Astrocyte of the cerebellum (primary cell): ENCODE data around the gene PTPRZ1.

Source experiments
- DNase-seq: peaks from one replicate; pipeline ENCODE4 v3.0.0-alpha.2; 2011; ENCODE audit warnings: low read depth
- H3K4me3 ChIP-seq: 2 replicates; pipeline ENCODE4 v1.5.1; 2011; ENCODE audit warnings: mild to moderate bottlenecking, low read depth, low read length, moderate library complexity
- CTCF ChIP-seq: IDR thresholded peaks from 2 replicates; pipeline ENCODE4 v1.5.1; 2012; ENCODE audit warnings: low read length, low read depth, moderate library complexity, mild to moderate bottlenecking; ENCODE audit errors: missing control alignments
- in situ Hi-C: cut with HindIII; loops from 2 replicates; pipeline ENCODE4 v1.10.0; 2017; ENCODE audit warnings: low sequenced_read_pairs

The PTPRZ1 gene

GRCh38 chr7:121847041-121847440 is 25.9 kb upstream of the PTPRZ1 start:
- DNase-seq: no peak
- in situ Hi-C loops: no loop called here
- TF ChIP-seq CTCF: no peak

GRCh38 chr7:121853307-121853706 is 19.7 kb upstream of the PTPRZ1 start:
- DNase-seq: no peak
- no peak overlapping the region for H3K4me3 ChIP-seq
- no peak for TF ChIP-seq CTCF
- in situ Hi-C loops: no loop called here

More at GRCh38 chr7:121847041-121847440, 25.9 kb upstream of the PTPRZ1 start:
- H3K4me3 ChIP-seq: no peak overlapping the region

GRCh38 chr7:121860953-121861352 is 12.0 kb upstream of the PTPRZ1 start:
- H3K4me3 ChIP-seq: no peak overlapping the region
- no peak for DNase-seq
- TF ChIP-seq CTCF: no peak
- in situ Hi-C loops: no loop called here

- in situ Hi-C loops: no loop called here
- no peak for DNase-seq
- TF ChIP-seq CTCF: no peak
- H3K4me3 ChIP-seq: no peak overlapping the region
These were observed 10.4 kb upstream of the PTPRZ1 start for GRCh38 chr7:121862591-121862990.

GRCh38 chr7:121871188-121871587 is 1.8 kb upstream of the PTPRZ1 start:
- TF ChIP-seq CTCF: no peak
- DNase-seq: no peak
- H3K4me3 ChIP-seq: no peak overlapping the region
- in situ Hi-C loops: no loop called here

GRCh38 chr7:121873289-121874194 is 581 bp downstream of the PTPRZ1 start:
- TF ChIP-seq CTCF: no peak
- no peak for DNase-seq
- peak overlapping the region; percentile 64 for H3K4me3 ChIP-seq
- in situ Hi-C loops: no loop called here
